ENCODE results near the gene SCFD2. TPM values are rescaled to one million over a fixed set of nuclear protein-coding genes. Genes with fewer than 3 reads are reported as not detected.

The SCFD2 gene
- total and polyA plus RNA-seq, 10 of the 15 experiments (the other 5 are each of a cell fraction or from before 2014, with no cell fraction given), result 4.8 to 37.6 (median 24.9) TPM

DNA sequence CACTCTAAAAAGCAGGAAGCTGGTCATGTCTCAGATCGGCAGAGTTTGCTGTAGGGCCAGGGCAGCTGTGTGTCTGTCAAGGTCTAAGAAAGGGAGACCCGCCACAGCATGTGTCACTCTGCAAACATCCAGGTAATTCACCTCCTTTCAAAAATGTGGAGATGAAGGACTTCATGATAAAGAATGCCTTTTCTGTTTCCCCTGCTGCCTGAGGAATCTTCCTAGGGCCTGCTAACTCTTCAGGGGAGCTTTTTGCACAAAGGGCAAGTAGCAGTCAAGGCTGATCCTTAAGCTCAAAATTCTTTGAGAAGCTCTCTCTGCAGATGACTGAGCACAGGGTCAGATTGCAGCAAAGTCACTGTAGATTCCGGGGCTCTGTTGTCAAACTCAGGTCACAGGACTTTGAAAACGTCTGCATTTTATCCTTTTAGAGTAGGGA is 482.7 kb downstream of the SCFD2 start (continued):
- TF ChIP-seq, protein P1, sequence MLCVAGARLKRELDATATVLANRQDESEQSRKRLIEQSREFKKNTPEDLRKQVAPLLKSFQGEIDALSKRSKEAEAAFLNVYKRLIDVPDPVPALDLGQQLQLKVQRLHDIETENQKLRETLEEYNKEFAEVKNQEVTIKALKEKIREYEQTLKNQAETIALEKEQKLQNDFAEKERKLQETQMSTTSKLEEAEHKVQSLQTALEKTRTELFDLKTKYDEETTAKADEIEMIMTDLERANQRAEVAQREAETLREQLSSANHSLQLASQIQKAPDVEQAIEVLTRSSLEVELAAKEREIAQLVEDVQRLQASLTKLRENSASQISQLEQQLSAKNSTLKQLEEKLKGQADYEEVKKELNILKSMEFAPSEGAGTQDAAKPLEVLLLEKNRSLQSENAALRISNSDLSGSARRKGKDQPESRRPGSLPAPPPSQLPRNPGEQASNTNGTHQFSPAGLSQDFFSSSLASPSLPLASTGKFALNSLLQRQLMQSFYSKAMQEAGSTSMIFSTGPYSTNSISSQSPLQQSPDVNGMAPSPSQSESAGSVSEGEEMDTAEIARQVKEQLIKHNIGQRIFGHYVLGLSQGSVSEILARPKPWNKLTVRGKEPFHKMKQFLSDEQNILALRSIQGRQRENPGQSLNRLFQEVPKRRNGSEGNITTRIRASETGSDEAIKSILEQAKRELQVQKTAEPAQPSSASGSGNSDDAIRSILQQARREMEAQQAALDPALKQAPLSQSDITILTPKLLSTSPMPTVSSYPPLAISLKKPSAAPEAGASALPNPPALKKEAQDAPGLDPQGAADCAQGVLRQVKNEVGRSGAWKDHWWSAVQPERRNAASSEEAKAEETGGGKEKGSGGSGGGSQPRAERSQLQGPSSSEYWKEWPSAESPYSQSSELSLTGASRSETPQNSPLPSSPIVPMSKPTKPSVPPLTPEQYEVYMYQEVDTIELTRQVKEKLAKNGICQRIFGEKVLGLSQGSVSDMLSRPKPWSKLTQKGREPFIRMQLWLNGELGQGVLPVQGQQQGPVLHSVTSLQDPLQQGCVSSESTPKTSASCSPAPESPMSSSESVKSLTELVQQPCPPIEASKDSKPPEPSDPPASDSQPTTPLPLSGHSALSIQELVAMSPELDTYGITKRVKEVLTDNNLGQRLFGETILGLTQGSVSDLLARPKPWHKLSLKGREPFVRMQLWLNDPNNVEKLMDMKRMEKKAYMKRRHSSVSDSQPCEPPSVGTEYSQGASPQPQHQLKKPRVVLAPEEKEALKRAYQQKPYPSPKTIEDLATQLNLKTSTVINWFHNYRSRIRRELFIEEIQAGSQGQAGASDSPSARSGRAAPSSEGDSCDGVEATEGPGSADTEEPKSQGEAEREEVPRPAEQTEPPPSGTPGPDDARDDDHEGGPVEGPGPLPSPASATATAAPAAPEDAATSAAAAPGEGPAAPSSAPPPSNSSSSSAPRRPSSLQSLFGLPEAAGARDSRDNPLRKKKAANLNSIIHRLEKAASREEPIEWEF (IDR thresholded peaks at IDR 0.05; ENCODE audit: insufficient replicate concordance, low read depth, low read length), result no peak
- TF ChIP-seq ZZZ3 (IDR thresholded peaks at IDR 0.05; ENCODE audit: control insufficient read depth, insufficient read length, low read depth) (no peak), TAF1 (IDR thresholded peaks at IDR 0.05; ENCODE audit: borderline replicate concordance, low read depth, low read length) (no peak), RBBP5 (conservative IDR thresholded peaks at IDR 0.05) (no peak), HDAC2 (IDR thresholded peaks at IDR 0.05) (no peak), STAT3 (IDR thresholded peaks at IDR 0.05; ENCODE audit: low read depth, low read length) (no peak)
- TF ChIP-seq, protein P2, sequence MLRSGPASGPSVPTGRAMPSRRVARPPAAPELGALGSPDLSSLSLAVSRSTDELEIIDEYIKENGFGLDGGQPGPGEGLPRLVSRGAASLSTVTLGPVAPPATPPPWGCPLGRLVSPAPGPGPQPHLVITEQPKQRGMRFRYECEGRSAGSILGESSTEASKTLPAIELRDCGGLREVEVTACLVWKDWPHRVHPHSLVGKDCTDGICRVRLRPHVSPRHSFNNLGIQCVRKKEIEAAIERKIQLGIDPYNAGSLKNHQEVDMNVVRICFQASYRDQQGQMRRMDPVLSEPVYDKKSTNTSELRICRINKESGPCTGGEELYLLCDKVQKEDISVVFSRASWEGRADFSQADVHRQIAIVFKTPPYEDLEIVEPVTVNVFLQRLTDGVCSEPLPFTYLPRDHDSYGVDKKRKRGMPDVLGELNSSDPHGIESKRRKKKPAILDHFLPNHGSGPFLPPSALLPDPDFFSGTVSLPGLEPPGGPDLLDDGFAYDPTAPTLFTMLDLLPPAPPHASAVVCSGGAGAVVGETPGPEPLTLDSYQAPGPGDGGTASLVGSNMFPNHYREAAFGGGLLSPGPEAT (IDR thresholded peaks at IDR 0.05; ENCODE audit: low read depth), result no peak
- TF ChIP-seq, protein P3, sequence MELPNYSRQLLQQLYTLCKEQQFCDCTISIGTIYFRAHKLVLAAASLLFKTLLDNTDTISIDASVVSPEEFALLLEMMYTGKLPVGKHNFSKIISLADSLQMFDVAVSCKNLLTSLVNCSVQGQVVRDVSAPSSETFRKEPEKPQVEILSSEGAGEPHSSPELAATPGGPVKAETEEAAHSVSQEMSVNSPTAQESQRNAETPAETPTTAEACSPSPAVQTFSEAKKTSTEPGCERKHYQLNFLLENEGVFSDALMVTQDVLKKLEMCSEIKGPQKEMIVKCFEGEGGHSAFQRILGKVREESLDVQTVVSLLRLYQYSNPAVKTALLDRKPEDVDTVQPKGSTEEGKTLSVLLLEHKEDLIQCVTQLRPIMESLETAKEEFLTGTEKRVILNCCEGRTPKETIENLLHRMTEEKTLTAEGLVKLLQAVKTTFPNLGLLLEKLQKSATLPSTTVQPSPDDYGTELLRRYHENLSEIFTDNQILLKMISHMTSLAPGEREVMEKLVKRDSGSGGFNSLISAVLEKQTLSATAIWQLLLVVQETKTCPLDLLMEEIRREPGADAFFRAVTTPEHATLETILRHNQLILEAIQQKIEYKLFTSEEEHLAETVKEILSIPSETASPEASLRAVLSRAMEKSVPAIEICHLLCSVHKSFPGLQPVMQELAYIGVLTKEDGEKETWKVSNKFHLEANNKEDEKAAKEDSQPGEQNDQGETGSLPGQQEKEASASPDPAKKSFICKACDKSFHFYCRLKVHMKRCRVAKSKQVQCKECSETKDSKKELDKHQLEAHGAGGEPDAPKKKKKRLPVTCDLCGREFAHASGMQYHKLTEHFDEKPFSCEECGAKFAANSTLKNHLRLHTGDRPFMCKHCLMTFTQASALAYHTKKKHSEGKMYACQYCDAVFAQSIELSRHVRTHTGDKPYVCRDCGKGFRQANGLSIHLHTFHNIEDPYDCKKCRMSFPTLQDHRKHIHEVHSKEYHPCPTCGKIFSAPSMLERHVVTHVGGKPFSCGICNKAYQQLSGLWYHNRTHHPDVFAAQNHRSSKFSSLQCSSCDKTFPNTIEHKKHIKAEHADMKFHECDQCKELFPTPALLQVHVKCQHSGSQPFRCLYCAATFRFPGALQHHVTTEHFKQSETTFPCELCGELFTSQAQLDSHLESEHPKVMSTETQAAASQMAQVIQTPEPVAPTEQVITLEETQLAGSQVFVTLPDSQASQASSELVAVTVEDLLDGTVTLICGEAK (IDR thresholded peaks at IDR 0.05; ENCODE audit: borderline replicate concordance), result no peak
- TF ChIP-seq, protein P4, sequence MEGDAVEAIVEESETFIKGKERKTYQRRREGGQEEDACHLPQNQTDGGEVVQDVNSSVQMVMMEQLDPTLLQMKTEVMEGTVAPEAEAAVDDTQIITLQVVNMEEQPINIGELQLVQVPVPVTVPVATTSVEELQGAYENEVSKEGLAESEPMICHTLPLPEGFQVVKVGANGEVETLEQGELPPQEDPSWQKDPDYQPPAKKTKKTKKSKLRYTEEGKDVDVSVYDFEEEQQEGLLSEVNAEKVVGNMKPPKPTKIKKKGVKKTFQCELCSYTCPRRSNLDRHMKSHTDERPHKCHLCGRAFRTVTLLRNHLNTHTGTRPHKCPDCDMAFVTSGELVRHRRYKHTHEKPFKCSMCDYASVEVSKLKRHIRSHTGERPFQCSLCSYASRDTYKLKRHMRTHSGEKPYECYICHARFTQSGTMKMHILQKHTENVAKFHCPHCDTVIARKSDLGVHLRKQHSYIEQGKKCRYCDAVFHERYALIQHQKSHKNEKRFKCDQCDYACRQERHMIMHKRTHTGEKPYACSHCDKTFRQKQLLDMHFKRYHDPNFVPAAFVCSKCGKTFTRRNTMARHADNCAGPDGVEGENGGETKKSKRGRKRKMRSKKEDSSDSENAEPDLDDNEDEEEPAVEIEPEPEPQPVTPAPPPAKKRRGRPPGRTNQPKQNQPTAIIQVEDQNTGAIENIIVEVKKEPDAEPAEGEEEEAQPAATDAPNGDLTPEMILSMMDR (IDR thresholded peaks at IDR 0.05 in 2 of 3, conservative IDR thresholded peaks at IDR 0.05 in 1 of 3; ENCODE audit: control insufficient read depth in 2 of 3, extremely low read depth in 1 of 3, insufficient read depth in 1 of 3, low read depth in 3 of 3, low read length in 3 of 3), result no peak
- TF ChIP-seq, protein P5, sequence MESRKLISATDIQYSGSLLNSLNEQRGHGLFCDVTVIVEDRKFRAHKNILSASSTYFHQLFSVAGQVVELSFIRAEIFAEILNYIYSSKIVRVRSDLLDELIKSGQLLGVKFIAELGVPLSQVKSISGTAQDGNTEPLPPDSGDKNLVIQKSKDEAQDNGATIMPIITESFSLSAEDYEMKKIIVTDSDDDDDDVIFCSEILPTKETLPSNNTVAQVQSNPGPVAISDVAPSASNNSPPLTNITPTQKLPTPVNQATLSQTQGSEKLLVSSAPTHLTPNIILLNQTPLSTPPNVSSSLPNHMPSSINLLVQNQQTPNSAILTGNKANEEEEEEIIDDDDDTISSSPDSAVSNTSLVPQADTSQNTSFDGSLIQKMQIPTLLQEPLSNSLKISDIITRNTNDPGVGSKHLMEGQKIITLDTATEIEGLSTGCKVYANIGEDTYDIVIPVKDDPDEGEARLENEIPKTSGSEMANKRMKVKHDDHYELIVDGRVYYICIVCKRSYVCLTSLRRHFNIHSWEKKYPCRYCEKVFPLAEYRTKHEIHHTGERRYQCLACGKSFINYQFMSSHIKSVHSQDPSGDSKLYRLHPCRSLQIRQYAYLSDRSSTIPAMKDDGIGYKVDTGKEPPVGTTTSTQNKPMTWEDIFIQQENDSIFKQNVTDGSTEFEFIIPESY (IDR thresholded peaks at IDR 0.05), result no peak
